GM18909 (cell line): ENCODE measurements around the gene LRRC4.

Experiments used
- ATAC-seq: cut with Tn5 transposase; IDR thresholded peaks from one replicate; pipeline ENCODE4 v1.9.1; 2021; ENCODE audit warnings: mild to moderate bottlenecking; ENCODE audit not compliant: unreplicated experiment, poor library complexity

The LRRC4 gene

GRCh38 chr7:128059143-128059988 lies 28.1 kb upstream of the LRRC4 start:
- no peak for ATAC-seq

- ATAC-seq = no peak
Observed at GRCh38 chr7:128057909-128058308, 26.7 kb upstream of the LRRC4 start.

GRCh38 chr7:128056901-128057300 lies 25.7 kb upstream of the LRRC4 start:
- no peak for ATAC-seq

GRCh38 chr7:128055637-128056036 lies 24.4 kb upstream of the LRRC4 start:
- no peak for ATAC-seq

GRCh38 chr7:128054511-128054910 lies 23.3 kb upstream of the LRRC4 start:
- ATAC-seq = no peak

GRCh38 chr7:128053991-128054390 lies 22.8 kb upstream of the LRRC4 start:
- no peak for ATAC-seq

GRCh38 chr7:128053023-128053422 lies 21.8 kb upstream of the LRRC4 start:
- ATAC-seq = no peak

- no peak for ATAC-seq
Observed at GRCh38 chr7:128052404-128052803, 21.2 kb upstream of the LRRC4 start.

GRCh38 chr7:128045766-128046165 lies 14.5 kb upstream of the LRRC4 start:
- ATAC-seq = no peak

- no peak for ATAC-seq
Observed at GRCh38 chr7:128045158-128045557, 13.9 kb upstream of the LRRC4 start.

- ATAC-seq = no peak
Observed at GRCh38 chr7:128044064-128044463, 12.8 kb upstream of the LRRC4 start.

GRCh38 chr7:128042012-128042411 lies 10.8 kb upstream of the LRRC4 start:
- ATAC-seq = no peak

GRCh38 chr7:128041203-128041602 lies 10.0 kb upstream of the LRRC4 start:
- no peak for ATAC-seq

GRCh38 chr7:128040205-128040604 lies 9.0 kb upstream of the LRRC4 start:
- no peak for ATAC-seq

- no peak for ATAC-seq
Observed at GRCh38 chr7:128039544-128039953, 8.3 kb upstream of the LRRC4 start.

GRCh38 chr7:128037880-128038619 lies 6.8 kb upstream of the LRRC4 start:
- ATAC-seq = no peak

GRCh38 chr7:128037081-128037480 lies 5.8 kb upstream of the LRRC4 start:
- no peak for ATAC-seq

GRCh38 chr7:128036226-128036940 lies 5.1 kb upstream of the LRRC4 start:
- ATAC-seq = peak; percentile 31

- no peak for ATAC-seq
Observed at GRCh38 chr7:128035712-128036111, 4.5 kb upstream of the LRRC4 start.

- ATAC-seq = no peak
Observed at GRCh38 chr7:128034825-128035224, 3.6 kb upstream of the LRRC4 start.

- no peak for ATAC-seq
Observed at GRCh38 chr7:128033246-128033645, 2.0 kb upstream of the LRRC4 start.
